ENCODE data around the gene KATNBL1.
A peak's percentile ranks its signal among the peaks of the same experiment; 100 is the strongest.
"Not testable (repeated sequence)": the region's sequence is repeated elsewhere in the genome, so short reads cannot be mapped to it uniquely, and the experiment has no call there.

DNA sequence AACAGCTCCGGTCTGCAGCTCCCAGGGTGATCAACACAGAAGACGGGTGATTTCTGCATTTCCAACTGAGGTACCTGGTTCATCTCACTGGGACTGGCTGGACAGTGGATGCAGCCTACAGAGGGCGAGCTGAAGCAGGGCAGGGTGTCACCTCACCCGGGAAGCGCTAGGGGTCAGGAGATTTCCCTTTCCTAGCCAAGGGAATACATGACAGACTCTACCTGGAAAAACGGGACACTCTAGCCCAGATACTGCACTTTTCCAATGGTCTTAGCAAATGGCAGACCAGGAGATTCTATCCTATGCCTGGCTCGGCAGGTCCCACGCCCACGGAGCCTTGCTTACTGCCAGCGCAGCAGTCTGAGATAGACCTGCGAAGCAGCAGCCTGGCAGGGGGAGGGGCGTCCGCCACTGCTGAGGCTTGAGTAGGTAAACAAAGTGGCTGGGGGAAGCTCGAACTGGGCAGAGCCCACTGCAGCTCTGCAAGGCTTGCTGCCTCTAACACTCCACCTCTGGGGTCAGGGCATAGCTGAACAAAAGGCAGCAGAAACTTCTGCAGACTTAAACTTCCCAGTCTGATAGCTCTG, 43.8 kb downstream of the KATNBL1 start:
- TF ChIP-seq, protein P1, sequence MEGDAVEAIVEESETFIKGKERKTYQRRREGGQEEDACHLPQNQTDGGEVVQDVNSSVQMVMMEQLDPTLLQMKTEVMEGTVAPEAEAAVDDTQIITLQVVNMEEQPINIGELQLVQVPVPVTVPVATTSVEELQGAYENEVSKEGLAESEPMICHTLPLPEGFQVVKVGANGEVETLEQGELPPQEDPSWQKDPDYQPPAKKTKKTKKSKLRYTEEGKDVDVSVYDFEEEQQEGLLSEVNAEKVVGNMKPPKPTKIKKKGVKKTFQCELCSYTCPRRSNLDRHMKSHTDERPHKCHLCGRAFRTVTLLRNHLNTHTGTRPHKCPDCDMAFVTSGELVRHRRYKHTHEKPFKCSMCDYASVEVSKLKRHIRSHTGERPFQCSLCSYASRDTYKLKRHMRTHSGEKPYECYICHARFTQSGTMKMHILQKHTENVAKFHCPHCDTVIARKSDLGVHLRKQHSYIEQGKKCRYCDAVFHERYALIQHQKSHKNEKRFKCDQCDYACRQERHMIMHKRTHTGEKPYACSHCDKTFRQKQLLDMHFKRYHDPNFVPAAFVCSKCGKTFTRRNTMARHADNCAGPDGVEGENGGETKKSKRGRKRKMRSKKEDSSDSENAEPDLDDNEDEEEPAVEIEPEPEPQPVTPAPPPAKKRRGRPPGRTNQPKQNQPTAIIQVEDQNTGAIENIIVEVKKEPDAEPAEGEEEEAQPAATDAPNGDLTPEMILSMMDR (conservative IDR thresholded peaks at IDR 0.05; ENCODE audit: low read depth in 2 of 2), result peak; percentile 41 to 65; a peak in 3 of 4 replicates
- not testable (repeated sequence) for TF ChIP-seq EZH2 (IDR thresholded peaks at IDR 0.05; ENCODE audit: low read depth, unreplicated experiment); POLR2AphosphoS5 (IDR thresholded peaks at IDR 0.05; ENCODE audit: low read depth); EZH2phosphoT487 (IDR thresholded peaks at IDR 0.05; ENCODE audit: unreplicated experiment)
- TF ChIP-seq, protein P2, sequence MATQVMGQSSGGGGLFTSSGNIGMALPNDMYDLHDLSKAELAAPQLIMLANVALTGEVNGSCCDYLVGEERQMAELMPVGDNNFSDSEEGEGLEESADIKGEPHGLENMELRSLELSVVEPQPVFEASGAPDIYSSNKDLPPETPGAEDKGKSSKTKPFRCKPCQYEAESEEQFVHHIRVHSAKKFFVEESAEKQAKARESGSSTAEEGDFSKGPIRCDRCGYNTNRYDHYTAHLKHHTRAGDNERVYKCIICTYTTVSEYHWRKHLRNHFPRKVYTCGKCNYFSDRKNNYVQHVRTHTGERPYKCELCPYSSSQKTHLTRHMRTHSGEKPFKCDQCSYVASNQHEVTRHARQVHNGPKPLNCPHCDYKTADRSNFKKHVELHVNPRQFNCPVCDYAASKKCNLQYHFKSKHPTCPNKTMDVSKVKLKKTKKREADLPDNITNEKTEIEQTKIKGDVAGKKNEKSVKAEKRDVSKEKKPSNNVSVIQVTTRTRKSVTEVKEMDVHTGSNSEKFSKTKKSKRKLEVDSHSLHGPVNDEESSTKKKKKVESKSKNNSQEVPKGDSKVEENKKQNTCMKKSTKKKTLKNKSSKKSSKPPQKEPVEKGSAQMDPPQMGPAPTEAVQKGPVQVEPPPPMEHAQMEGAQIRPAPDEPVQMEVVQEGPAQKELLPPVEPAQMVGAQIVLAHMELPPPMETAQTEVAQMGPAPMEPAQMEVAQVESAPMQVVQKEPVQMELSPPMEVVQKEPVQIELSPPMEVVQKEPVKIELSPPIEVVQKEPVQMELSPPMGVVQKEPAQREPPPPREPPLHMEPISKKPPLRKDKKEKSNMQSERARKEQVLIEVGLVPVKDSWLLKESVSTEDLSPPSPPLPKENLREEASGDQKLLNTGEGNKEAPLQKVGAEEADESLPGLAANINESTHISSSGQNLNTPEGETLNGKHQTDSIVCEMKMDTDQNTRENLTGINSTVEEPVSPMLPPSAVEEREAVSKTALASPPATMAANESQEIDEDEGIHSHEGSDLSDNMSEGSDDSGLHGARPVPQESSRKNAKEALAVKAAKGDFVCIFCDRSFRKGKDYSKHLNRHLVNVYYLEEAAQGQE (IDR thresholded peaks at IDR 0.05; ENCODE audit: unreplicated experiment), result not testable (repeated sequence)
